GM23338 (cell line): ENCODE measurements around the gene TLR5. TPM values are rescaled to one million over a fixed set of nuclear protein-coding genes. Genes with fewer than 3 reads are reported as not detected.

Experiments
- ATAC-seq: fragments of 200-7000 bp; cut with Tn5 transposase; 3 replicates; pipeline ENCODE4 v1.9.1; 2020
- DNase-seq: peaks from one replicate; pipeline ENCODE4 v3.0.0-alpha.2; 2015; ENCODE audit warnings: low spot score
- H2AFZ ChIP-seq: fragments of 200-600 bp; sonication (generic); 2 replicates; pipeline ENCODE4 v1.8.0; 2016; ENCODE audit warnings: antibody characterized with exemption, mild to moderate bottlenecking, moderate library complexity
- H3F3A ChIP-seq: fragments of 200-600 bp; sonication (generic); replicated peaks from 2 replicates; pipeline ENCODE4 v1.8.0; 2017; ENCODE audit warnings: antibody characterized with exemption, mixed run types, low read depth
- H3K27ac ChIP-seq: fragments of 200-600 bp; sonication (generic); 2 replicates; pipeline ENCODE4 v1.6.1; 2016; ENCODE audit warnings: low read depth
- H3K27me3 ChIP-seq: fragments of 200-600 bp; sonication (generic); 2 replicates; pipeline ENCODE4 v1.8.0; 2016; ENCODE audit warnings: mild to moderate bottlenecking, mixed run types, moderate library complexity; ENCODE audit not compliant: insufficient read depth
- H3K36me3 ChIP-seq: fragments of 200-600 bp; sonication (generic); 2 replicates; pipeline ENCODE4 v1.8.0; 2016; ENCODE audit warnings: mild to moderate bottlenecking; ENCODE audit not compliant: insufficient read depth
- H3K4me1 ChIP-seq: fragments of 200-600 bp; sonication (generic); 2 replicates; pipeline ENCODE4 v1.8.0; 2016; ENCODE audit warnings: mild to moderate bottlenecking, moderate library complexity; ENCODE audit not compliant: insufficient read depth
- H3K4me2 ChIP-seq: fragments of 200-600 bp; sonication (generic); 2 replicates; pipeline ENCODE4 v1.7.1; 2017; ENCODE audit warnings: mixed run types
- H3K4me3 ChIP-seq: fragments of 200-600 bp; sonication (generic); 2 replicates; pipeline ENCODE4 v1.6.1; 2016; ENCODE audit warnings: mixed run types
- H3K79me2 ChIP-seq: fragments of 200-600 bp; sonication (generic); replicated peaks from 2 replicates; pipeline ENCODE4 v1.8.0; 2017; ENCODE audit warnings: mild to moderate bottlenecking; ENCODE audit not compliant: insufficient read depth
- H3K9me2 ChIP-seq: fragments of 200-600 bp; sonication (generic); 2 replicates; pipeline ENCODE4 v1.8.0; 2017; ENCODE audit not compliant: insufficient read depth
- H4K20me1 ChIP-seq: fragments of 200-600 bp; sonication (generic); replicated peaks from 2 replicates; pipeline ENCODE4 v1.8.0; 2017; ENCODE audit warnings: mild to moderate bottlenecking; ENCODE audit not compliant: insufficient read depth
- H3K27ac Mint-ChIP-seq: 2 replicates; pipeline ENCODE4 v1.8.0; 2020; ENCODE audit warnings: inconsistent platforms, mild to moderate bottlenecking, moderate library complexity, mixed read lengths
- H3K27me3 Mint-ChIP-seq: 3 replicates; pipeline ENCODE4 v1.8.0; 2022; ENCODE audit warnings: low read depth, mild to moderate bottlenecking, moderate library complexity, mixed read lengths, inconsistent platforms; ENCODE audit not compliant: insufficient read depth, poor library complexity
- H3K36me3 Mint-ChIP-seq: 3 replicates; pipeline ENCODE4 v1.8.0; 2021; ENCODE audit warnings: low read depth, mild to moderate bottlenecking, inconsistent platforms, moderate library complexity, mixed read lengths
- H3K4me1 Mint-ChIP-seq: 3 replicates; pipeline ENCODE4 v1.8.0; 2020; ENCODE audit warnings: mild to moderate bottlenecking, inconsistent platforms, mixed read lengths
- H3K4me3 Mint-ChIP-seq: 3 replicates; pipeline ENCODE4 v1.8.0; 2021; ENCODE audit warnings: moderate library complexity, mild to moderate bottlenecking, inconsistent platforms, mixed read lengths
- H3K9me3 Mint-ChIP-seq: 3 replicates; pipeline ENCODE4 v1.8.0; 2020; ENCODE audit warnings: moderate library complexity, mild to moderate bottlenecking, inconsistent platforms, mixed read lengths
- CREB1 ChIP-seq: fragments of 250-450 bp; sonication (Bioruptor Pico); IDR thresholded peaks from 2 replicates; pipeline ENCODE4 v1.5.0; 2020; ENCODE audit warnings: low read depth, mild to moderate bottlenecking, moderate library complexity
- EZH2 ChIP-seq: fragments of 200-600 bp; sonication (generic); IDR thresholded peaks from one replicate; pipeline ENCODE4 v1.8.0; 2017; ENCODE audit warnings: antibody characterized with exemption, mild to moderate bottlenecking, low read depth; ENCODE audit not compliant: unreplicated experiment
- EZH2phosphoT487 ChIP-seq: fragments of 200-600 bp; sonication (generic); IDR thresholded peaks from one replicate; pipeline ENCODE4 v1.8.1; 2018; ENCODE audit warnings: antibody characterized with exemption; ENCODE audit not compliant: unreplicated experiment
- JUNB ChIP-seq: IDR thresholded peaks from one replicate; pipeline ENCODE4 v1.6.1; 2016; ENCODE audit warnings: antibody characterized with exemption; ENCODE audit not compliant: unreplicated experiment
- NANOG ChIP-seq: IDR thresholded peaks from 2 replicates; pipeline ENCODE4 v1.6.1; 2016; ENCODE audit warnings: antibody characterized with exemption, borderline replicate concordance
- POLR2AphosphoS5 ChIP-seq: IDR thresholded peaks from 2 replicates; pipeline ENCODE4 v1.6.1; 2016; ENCODE audit warnings: antibody characterized with exemption, low read depth
- STAT1 ChIP-seq: IDR thresholded peaks from one replicate; pipeline ENCODE4 v1.6.1; 2016; ENCODE audit warnings: antibody characterized with exemption; ENCODE audit not compliant: unreplicated experiment
- ZNF114 ChIP-seq: fragments of 250-450 bp; sonication (Bioruptor Pico); IDR thresholded peaks from 2 replicates; pipeline ENCODE4 v1.5.0; 2020; ENCODE audit warnings: mild to moderate bottlenecking, moderate library complexity
- ZNF331 ChIP-seq: fragments of 250-450 bp; sonication (Bioruptor Pico); IDR thresholded peaks from 2 replicates; pipeline ENCODE4 v1.5.0; 2020; ENCODE audit warnings: low read depth, mild to moderate bottlenecking, moderate library complexity
- polyA plus RNA-seq: library from polyadenylated mRNA; unstranded; fragments of >200 nt; fragmentation: Nextera tagmentation; extraction: Ambion mirVana; gene quantifications from 2 replicates; pipeline ENCODE4 v1.2.1, GENCODE V29; 2016
- total RNA-seq: library from RNA; depleted of rRNA; stranded (reverse); fragments of >200 nt; shearing (Covaris generic); gene quantifications from 2 replicates; pipeline ENCODE4 v1.2.3, GENCODE V29; 2014
- TF ChIP-seq, protein P1 (sequence below): IDR thresholded peaks from 2 replicates; pipeline ENCODE4 v1.6.1; 2016; ENCODE audit warnings: antibody characterized with exemption
- TF ChIP-seq, protein P2 (sequence below): fragments of 250-450 bp; sonication (Bioruptor Pico); IDR thresholded peaks from 2 replicates; pipeline ENCODE4 v1.5.0; 2020; ENCODE audit warnings: mild to moderate bottlenecking, moderate library complexity
- TF ChIP-seq, protein P3 (sequence below): IDR thresholded peaks from one replicate; pipeline ENCODE4 v1.6.1; 2018; ENCODE audit warnings: antibody characterized with exemption; ENCODE audit not compliant: unreplicated experiment
- TF ChIP-seq, protein P4 (sequence below), 2 experiments: fragments of 200-600 bp in 1 of 2; sonication (generic) in 1 of 2; conservative IDR thresholded peaks; 2 replicates each; pipeline versions ENCODE4 v1.5.1 to v1.6.1; 2016 to 2017; ENCODE audit warnings: antibody characterized with exemption in 2 of 2, low read depth in 2 of 2, mild to moderate bottlenecking in 2 of 2, moderate library complexity in 1 of 2

The TLR5 gene
- total and polyA plus RNA-seq, 2 experiments from 2014 or later = 0.10 to 0.39 TPM

DNA sequence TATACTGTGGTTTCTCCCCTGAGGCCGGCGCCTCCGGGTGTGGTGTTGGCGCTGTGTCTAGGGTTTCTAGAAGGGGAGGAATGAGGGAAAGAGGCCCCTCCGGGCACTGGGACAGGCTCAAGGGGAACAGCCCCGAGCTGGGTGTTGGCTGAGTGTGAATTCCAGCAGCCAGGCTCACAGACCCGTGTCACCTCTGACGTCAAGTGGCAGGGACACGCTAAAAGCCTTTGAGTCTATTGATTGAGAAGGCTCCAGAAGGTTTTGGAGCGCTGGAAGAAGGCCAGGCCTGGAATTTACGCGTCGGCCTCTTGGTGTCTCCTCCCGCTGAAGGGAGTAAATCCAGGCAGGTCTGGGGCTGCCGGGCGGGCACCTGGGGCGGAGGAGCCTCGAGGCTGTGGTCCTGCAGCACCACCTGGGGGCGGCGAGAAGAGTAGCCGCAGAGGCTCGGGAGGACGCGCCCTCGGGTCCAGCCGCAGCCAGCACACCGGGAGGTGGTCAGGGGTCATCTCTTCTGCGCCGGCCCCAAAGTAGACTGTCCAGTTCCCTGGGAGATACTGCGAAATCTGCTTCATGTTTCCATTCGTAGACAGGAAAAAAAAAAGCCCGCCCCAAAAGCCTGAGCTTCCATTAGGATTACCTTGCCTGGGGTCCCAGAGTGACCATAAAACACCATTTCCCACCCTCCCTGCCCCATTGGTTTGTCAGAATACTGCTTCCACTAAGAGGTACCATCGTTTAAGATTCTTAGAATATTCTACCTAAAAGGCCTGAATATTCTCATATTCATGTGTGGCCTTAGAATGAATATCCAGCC, 61.7 kb downstream of the TLR5 start:
- Histone ChIP-seq H2AFZ (no peak overlapping the region), H3K36me3 (no peaks in the 10 kb centered on the region), H3K4me2 (peak overlapping the region; percentile 28; the same call in 1 of the 2 replicates), H3K27me3 (0 out of 2 replicates have a peak, but pooled peaks cover 11% of the 10 kb centered on the region), H3K4me1 (0 out of 2 replicates have a peak, but pooled peaks cover 2% of the 10 kb centered on the region), H3K27ac (no peak overlapping the region), H3K4me3 (no peak overlapping the region), H3K9me2 (no peaks in the 10 kb centered on the region), H3F3A (no peaks in the 10 kb centered on the region), H3K79me2 (no peaks in the 10 kb centered on the region), H4K20me1 (no peaks in the 10 kb centered on the region)
- peaks cover 35% of the 10 kb centered on the region for H3K4me1 Mint-ChIP-seq
- H3K27me3 Mint-ChIP-seq = peaks cover 17% of the 10 kb centered on the region
- no peak for TF ChIP-seq JUNB
- TF ChIP-seq POLR2AphosphoS5 = no peak
- TF ChIP-seq ZNF114 (CRISPR knock-in tag) = no peak
- TF ChIP-seq STAT1 = no peak
- no peak for TF ChIP-seq EZH2
- TF ChIP-seq, protein P1, sequence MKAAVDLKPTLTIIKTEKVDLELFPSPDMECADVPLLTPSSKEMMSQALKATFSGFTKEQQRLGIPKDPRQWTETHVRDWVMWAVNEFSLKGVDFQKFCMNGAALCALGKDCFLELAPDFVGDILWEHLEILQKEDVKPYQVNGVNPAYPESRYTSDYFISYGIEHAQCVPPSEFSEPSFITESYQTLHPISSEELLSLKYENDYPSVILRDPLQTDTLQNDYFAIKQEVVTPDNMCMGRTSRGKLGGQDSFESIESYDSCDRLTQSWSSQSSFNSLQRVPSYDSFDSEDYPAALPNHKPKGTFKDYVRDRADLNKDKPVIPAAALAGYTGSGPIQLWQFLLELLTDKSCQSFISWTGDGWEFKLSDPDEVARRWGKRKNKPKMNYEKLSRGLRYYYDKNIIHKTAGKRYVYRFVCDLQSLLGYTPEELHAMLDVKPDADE = no peak
- TF ChIP-seq, protein P2, sequence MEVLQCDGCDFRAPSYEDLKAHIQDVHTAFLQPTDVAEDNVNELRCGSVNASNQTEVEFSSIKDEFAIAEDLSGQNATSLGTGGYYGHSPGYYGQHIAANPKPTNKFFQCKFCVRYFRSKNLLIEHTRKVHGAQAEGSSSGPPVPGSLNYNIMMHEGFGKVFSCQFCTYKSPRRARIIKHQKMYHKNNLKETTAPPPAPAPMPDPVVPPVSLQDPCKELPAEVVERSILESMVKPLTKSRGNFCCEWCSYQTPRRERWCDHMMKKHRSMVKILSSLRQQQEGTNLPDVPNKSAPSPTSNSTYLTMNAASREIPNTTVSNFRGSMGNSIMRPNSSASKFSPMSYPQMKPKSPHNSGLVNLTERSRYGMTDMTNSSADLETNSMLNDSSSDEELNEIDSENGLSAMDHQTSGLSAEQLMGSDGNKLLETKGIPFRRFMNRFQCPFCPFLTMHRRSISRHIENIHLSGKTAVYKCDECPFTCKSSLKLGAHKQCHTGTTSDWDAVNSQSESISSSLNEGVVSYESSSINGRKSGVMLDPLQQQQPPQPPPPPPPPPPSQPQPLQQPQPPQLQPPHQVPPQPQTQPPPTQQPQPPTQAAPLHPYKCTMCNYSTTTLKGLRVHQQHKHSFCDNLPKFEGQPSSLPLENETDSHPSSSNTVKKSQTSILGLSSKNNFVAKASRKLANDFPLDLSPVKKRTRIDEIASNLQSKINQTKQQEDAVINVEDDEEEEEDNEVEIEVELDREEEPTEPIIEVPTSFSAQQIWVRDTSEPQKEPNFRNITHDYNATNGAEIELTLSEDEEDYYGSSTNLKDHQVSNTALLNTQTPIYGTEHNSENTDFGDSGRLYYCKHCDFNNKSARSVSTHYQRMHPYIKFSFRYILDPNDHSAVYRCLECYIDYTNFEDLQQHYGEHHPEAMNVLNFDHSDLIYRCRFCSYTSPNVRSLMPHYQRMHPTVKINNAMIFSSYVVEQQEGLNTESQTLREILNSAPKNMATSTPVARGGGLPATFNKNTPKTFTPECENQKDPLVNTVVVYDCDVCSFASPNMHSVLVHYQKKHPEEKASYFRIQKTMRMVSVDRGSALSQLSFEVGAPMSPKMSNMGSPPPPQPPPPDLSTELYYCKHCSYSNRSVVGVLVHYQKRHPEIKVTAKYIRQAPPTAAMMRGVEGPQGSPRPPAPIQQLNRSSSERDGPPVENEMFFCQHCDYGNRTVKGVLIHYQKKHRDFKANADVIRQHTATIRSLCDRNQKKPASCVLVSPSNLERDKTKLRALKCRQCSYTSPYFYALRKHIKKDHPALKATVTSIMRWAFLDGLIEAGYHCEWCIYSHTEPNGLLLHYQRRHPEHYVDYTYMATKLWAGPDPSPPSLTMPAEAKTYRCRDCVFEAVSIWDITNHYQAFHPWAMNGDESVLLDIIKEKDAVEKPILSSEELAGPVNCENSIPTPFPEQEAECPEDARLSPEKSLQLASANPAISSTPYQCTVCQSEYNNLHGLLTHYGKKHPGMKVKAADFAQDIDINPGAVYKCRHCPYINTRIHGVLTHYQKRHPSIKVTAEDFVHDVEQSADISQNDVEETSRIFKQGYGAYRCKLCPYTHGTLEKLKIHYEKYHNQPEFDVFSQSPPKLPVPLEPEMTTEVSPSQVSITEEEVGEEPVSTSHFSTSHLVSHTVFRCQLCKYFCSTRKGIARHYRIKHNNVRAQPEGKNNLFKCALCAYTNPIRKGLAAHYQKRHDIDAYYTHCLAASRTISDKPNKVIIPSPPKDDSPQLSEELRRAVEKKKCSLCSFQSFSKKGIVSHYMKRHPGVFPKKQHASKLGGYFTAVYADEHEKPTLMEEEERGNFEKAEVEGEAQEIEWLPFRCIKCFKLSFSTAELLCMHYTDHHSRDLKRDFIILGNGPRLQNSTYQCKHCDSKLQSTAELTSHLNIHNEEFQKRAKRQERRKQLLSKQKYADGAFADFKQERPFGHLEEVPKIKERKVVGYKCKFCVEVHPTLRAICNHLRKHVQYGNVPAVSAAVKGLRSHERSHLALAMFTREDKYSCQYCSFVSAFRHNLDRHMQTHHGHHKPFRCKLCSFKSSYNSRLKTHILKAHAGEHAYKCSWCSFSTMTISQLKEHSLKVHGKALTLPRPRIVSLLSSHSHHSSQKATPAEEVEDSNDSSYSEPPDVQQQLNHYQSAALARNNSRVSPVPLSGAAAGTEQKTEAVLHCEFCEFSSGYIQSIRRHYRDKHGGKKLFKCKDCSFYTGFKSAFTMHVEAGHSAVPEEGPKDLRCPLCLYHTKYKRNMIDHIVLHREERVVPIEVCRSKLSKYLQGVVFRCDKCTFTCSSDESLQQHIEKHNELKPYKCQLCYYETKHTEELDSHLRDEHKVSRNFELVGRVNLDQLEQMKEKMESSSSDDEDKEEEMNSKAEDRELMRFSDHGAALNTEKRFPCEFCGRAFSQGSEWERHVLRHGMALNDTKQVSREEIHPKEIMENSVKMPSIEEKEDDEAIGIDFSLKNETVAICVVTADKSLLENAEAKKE (CRISPR knock-in tag) = peak; percentile 58; the same call in 1 of the 2 replicates
- TF ChIP-seq ZNF331 (CRISPR knock-in tag) = no peak
- no peak for TF ChIP-seq NANOG
- no peak for TF ChIP-seq EZH2phosphoT487
- TF ChIP-seq, protein P3, sequence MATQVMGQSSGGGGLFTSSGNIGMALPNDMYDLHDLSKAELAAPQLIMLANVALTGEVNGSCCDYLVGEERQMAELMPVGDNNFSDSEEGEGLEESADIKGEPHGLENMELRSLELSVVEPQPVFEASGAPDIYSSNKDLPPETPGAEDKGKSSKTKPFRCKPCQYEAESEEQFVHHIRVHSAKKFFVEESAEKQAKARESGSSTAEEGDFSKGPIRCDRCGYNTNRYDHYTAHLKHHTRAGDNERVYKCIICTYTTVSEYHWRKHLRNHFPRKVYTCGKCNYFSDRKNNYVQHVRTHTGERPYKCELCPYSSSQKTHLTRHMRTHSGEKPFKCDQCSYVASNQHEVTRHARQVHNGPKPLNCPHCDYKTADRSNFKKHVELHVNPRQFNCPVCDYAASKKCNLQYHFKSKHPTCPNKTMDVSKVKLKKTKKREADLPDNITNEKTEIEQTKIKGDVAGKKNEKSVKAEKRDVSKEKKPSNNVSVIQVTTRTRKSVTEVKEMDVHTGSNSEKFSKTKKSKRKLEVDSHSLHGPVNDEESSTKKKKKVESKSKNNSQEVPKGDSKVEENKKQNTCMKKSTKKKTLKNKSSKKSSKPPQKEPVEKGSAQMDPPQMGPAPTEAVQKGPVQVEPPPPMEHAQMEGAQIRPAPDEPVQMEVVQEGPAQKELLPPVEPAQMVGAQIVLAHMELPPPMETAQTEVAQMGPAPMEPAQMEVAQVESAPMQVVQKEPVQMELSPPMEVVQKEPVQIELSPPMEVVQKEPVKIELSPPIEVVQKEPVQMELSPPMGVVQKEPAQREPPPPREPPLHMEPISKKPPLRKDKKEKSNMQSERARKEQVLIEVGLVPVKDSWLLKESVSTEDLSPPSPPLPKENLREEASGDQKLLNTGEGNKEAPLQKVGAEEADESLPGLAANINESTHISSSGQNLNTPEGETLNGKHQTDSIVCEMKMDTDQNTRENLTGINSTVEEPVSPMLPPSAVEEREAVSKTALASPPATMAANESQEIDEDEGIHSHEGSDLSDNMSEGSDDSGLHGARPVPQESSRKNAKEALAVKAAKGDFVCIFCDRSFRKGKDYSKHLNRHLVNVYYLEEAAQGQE = no peak
- TF ChIP-seq, protein P4, sequence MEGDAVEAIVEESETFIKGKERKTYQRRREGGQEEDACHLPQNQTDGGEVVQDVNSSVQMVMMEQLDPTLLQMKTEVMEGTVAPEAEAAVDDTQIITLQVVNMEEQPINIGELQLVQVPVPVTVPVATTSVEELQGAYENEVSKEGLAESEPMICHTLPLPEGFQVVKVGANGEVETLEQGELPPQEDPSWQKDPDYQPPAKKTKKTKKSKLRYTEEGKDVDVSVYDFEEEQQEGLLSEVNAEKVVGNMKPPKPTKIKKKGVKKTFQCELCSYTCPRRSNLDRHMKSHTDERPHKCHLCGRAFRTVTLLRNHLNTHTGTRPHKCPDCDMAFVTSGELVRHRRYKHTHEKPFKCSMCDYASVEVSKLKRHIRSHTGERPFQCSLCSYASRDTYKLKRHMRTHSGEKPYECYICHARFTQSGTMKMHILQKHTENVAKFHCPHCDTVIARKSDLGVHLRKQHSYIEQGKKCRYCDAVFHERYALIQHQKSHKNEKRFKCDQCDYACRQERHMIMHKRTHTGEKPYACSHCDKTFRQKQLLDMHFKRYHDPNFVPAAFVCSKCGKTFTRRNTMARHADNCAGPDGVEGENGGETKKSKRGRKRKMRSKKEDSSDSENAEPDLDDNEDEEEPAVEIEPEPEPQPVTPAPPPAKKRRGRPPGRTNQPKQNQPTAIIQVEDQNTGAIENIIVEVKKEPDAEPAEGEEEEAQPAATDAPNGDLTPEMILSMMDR (conservative IDR thresholded peaks at IDR 0.05; ENCODE audit: low read depth in 2 of 2) = peak; percentile 74 to 99
- TF ChIP-seq CREB1 (CRISPR knock-in tag) = peak; percentile 88
- peak; percentile 92 for ATAC-seq
- peak overlapping the region; percentile 82; the same call in 1 of the 2 replicates for H3K27ac Mint-ChIP-seq
- peak; percentile 98 for DNase-seq
- no peaks in the 10 kb centered on the region for H3K36me3 Mint-ChIP-seq
- H3K4me3 Mint-ChIP-seq = no peak overlapping the region
- H3K9me3 Mint-ChIP-seq = no peaks in the 10 kb centered on the region
